Tongue (tissue), 2 donors: Measurements from ENCODE around the gene OPCML. TPM values are rescaled to one million over a fixed set of nuclear protein-coding genes. Genes with fewer than 3 reads are reported as not detected.

Experiments used
- DNase-seq: peaks from one replicate; pipeline ENCODE4 v3.0.0-alpha.2; 2015
- total RNA-seq: library from RNA; depleted of rRNA; stranded (reverse); fragments of >200 nt; gene quantifications from one replicate; pipeline ENCODE4 v1.2.3, GENCODE V29; 2014

Gene OPCML
- total RNA-seq, 1 donor from 2014 or later = 0.41 TPM

GRCh38 chr11:133023232-133023631, 509.1 kb downstream of the OPCML start:
- no peak for DNase-seq

- DNase-seq = no peak
Measured at GRCh38 chr11:133021553-133021952, 510.7 kb downstream of the OPCML start.

- no peak for DNase-seq
Measured at GRCh38 chr11:133020372-133020714, 512.0 kb downstream of the OPCML start.

- DNase-seq = no peak
Measured at GRCh38 chr11:133019545-133020371, 512.5 kb downstream of the OPCML start.

- no peak for DNase-seq
Measured at GRCh38 chr11:133015457-133015856, 516.8 kb downstream of the OPCML start.

GRCh38 chr11:133014337-133014736, 518.0 kb downstream of the OPCML start:
- DNase-seq = no peak

GRCh38 chr11:133012803-133013202, 519.5 kb downstream of the OPCML start:
- DNase-seq = no peak

- no peak for DNase-seq
Measured at GRCh38 chr11:133011604-133012003, 520.7 kb downstream of the OPCML start.

- DNase-seq = no peak
Measured at GRCh38 chr11:133007027-133007584, 525.2 kb downstream of the OPCML start.

- no peak for DNase-seq
Measured at GRCh38 chr11:133004369-133004768, 527.9 kb downstream of the OPCML start.

- no peak for DNase-seq
Measured at GRCh38 chr11:132999516-132999915, 532.8 kb downstream of the OPCML start.

GRCh38 chr11:132999031-132999430, 533.3 kb downstream of the OPCML start:
- DNase-seq = no peak

- no peak for DNase-seq
Measured at GRCh38 chr11:132997396-132997795, 534.9 kb downstream of the OPCML start.

- DNase-seq = no peak
Measured at GRCh38 chr11:132994966-132995365, 537.3 kb downstream of the OPCML start.

- DNase-seq = peak; percentile 29
Measured at GRCh38 chr11:132993991-132994502, 538.3 kb downstream of the OPCML start.

- peak; percentile 23 for DNase-seq
Measured at GRCh38 chr11:132992838-132993631, 539.3 kb downstream of the OPCML start.

- DNase-seq = no peak
Measured at GRCh38 chr11:132988411-132988810, 543.9 kb downstream of the OPCML start.

GRCh38 chr11:132987936-132988335, 544.4 kb downstream of the OPCML start:
- no peak for DNase-seq

- DNase-seq = no peak
Measured at GRCh38 chr11:132983641-132983978, 548.7 kb downstream of the OPCML start.

- no peak for DNase-seq
Measured at GRCh38 chr11:132982772-132983640, 549.3 kb downstream of the OPCML start.

GRCh38 chr11:132981131-132981956, 551.0 kb downstream of the OPCML start:
- no peak for DNase-seq
